H1 (cell line): ENCODE measurements around the gene PLXNB1.

Source experiments
- ATF3 ChIP-seq: IDR thresholded peaks from 2 replicates; pipeline ENCODE4 v1.6.1; 2011; ENCODE audit warnings: low read depth, mild to moderate bottlenecking, low read length; ENCODE audit not compliant: insufficient read depth
- CREB1 ChIP-seq: IDR thresholded peaks from 2 replicates; pipeline ENCODE4 v1.6.1; 2012; ENCODE audit warnings: inconsistent platforms
- EGR1 ChIP-seq: IDR thresholded peaks from 2 replicates; pipeline ENCODE4 v1.6.1; 2011; ENCODE audit warnings: low read depth, low read length, borderline replicate concordance
- EP300 ChIP-seq, 2 experiments: IDR thresholded peaks; 1 replicate in 1 of 2; 2 replicates in 1 of 2; pipeline ENCODE4 v1.6.1; 2011 to 2012; ENCODE audit warnings: low read depth in 2 of 2, low read length in 2 of 2, mild to moderate bottlenecking in 2 of 2, borderline replicate concordance in 1 of 2, inconsistent platforms in 1 of 2, moderate library complexity in 1 of 2
- EZH2 ChIP-seq: fragments of 200-600 bp; sonication (generic); IDR thresholded peaks from 2 replicates; pipeline ENCODE4 v1.7.1; 2012; ENCODE audit warnings: low read depth, mild to moderate bottlenecking, moderate library complexity, low read length, inconsistent platforms; ENCODE audit not compliant: severe bottlenecking
- FOSL1 ChIP-seq: IDR thresholded peaks from 2 replicates; pipeline ENCODE4 v1.6.1; 2011; ENCODE audit warnings: mild to moderate bottlenecking, low read depth, low read length, moderate library complexity; ENCODE audit not compliant: insufficient read depth
- HDAC6 ChIP-seq: IDR thresholded peaks from one replicate; pipeline ENCODE4 v1.7.1; 2012; ENCODE audit warnings: low read depth, mild to moderate bottlenecking, inconsistent platforms, low read length, moderate library complexity
- KDM1A ChIP-seq: fragments of 200-600, 300-600 bp; sonication (generic); IDR thresholded peaks from 2 replicates; pipeline ENCODE4 v1.7.1; 2016; ENCODE audit warnings: mild to moderate bottlenecking, low read length, borderline replicate concordance
- POLR2AphosphoS5 ChIP-seq: IDR thresholded peaks from 2 replicates; pipeline ENCODE4 v1.6.1; 2011; ENCODE audit warnings: low read depth, low read length
- TCF12 ChIP-seq: IDR thresholded peaks from 2 replicates; pipeline ENCODE4 v1.6.1; 2011; ENCODE audit warnings: low read depth, mild to moderate bottlenecking, low read length
- TF ChIP-seq, protein P1 (sequence below), 3 experiments: IDR thresholded peaks; 1 replicate in 2 of 3; 2 replicates in 1 of 3; pipeline versions ENCODE4 v1.5.1 to v1.6.1; 2011; ENCODE audit warnings: low read length in 3 of 3, mild to moderate bottlenecking in 3 of 3, inconsistent platforms in 2 of 3, low read depth in 1 of 3, moderate library complexity in 1 of 3; ENCODE audit not compliant: insufficient read depth in 1 of 3; ENCODE audit errors: control extremely low read depth in 1 of 3
- TF ChIP-seq, protein P2 (sequence below): IDR thresholded peaks from 2 replicates; pipeline ENCODE4 v1.6.1; 2012; ENCODE audit warnings: inconsistent platforms
- TF ChIP-seq, protein P3 (sequence below): IDR thresholded peaks from 2 replicates; pipeline ENCODE4 v1.6.1; 2011; ENCODE audit warnings: low read length, improper control_type of control experiment

DNA sequence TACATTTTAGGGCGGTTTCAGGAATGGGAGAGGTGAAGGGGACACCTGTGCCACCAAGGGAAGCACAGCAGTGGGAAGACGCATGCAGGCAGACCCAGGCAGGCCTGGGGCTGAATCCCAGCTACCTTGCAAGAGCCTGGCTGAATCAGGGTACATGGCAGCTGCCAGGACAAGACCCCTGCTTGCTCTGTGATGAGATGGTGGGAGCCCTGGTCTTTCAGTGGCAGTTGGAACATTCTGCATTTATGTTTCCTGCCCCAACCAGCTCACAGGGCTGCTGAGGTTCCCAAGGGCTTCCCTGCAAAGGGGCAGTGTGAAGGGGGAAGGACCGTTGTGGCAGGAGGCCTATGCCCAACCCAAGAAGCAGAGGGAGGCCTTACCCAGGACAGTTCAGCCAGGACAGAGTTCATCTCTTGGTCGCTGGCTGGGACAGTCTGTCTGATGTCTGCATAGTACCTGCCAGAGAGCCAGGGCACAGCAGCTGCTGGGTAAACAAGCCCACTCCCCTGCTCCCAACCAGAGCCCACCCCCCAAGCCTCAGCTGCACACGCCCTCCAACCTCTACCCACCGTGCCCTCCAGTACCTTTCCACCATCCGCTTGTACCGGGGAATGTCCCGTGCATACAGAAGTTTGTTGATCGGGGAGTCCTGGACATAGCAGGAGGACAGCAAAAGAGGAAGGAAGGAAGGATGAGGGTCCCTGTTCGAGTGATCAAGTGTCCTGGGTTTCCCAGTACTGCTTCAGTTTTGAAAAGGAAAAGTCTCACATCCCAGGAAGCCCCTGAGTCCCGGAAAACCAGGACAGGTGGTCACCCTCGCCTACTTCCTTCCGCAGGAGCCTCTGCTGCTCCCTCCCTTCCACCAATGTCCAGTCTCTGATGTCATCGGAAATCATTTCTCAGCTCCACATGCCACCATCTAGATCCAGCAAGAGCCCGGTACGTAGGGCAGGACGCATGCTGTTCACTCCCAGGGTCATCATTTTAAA lies 23.1 kb downstream of the PLXNB1 start:
- TF ChIP-seq ATF3 (no peak), EGR1 (no peak), EZH2 (no peak), CREB1 (no peak), FOSL1 (no peak), POLR2AphosphoS5 (no peak), EP300 (IDR thresholded peaks at IDR 0.05; ENCODE audit: borderline replicate concordance in 1 of 2, low read depth in 2 of 2, low read length in 2 of 2) (no peak), HDAC6 (no peak), TCF12 (no peak), KDM1A (no peak)
- TF ChIP-seq, protein P1, sequence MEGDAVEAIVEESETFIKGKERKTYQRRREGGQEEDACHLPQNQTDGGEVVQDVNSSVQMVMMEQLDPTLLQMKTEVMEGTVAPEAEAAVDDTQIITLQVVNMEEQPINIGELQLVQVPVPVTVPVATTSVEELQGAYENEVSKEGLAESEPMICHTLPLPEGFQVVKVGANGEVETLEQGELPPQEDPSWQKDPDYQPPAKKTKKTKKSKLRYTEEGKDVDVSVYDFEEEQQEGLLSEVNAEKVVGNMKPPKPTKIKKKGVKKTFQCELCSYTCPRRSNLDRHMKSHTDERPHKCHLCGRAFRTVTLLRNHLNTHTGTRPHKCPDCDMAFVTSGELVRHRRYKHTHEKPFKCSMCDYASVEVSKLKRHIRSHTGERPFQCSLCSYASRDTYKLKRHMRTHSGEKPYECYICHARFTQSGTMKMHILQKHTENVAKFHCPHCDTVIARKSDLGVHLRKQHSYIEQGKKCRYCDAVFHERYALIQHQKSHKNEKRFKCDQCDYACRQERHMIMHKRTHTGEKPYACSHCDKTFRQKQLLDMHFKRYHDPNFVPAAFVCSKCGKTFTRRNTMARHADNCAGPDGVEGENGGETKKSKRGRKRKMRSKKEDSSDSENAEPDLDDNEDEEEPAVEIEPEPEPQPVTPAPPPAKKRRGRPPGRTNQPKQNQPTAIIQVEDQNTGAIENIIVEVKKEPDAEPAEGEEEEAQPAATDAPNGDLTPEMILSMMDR (IDR thresholded peaks at IDR 0.05; ENCODE audit: control extremely low read depth in 1 of 3, insufficient read depth in 1 of 3, low read depth in 1 of 3, low read length in 3 of 3) = no peak
- TF ChIP-seq, protein P2, sequence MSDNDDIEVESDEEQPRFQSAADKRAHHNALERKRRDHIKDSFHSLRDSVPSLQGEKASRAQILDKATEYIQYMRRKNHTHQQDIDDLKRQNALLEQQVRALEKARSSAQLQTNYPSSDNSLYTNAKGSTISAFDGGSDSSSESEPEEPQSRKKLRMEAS = no peak
- TF ChIP-seq, protein P3, sequence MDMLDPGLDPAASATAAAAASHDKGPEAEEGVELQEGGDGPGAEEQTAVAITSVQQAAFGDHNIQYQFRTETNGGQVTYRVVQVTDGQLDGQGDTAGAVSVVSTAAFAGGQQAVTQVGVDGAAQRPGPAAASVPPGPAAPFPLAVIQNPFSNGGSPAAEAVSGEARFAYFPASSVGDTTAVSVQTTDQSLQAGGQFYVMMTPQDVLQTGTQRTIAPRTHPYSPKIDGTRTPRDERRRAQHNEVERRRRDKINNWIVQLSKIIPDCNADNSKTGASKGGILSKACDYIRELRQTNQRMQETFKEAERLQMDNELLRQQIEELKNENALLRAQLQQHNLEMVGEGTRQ = no peak
